Neural cell (in vitro differentiated cells): ENCODE data around the gene NRF1.

ENCODE experiments used
- CTCF ChIP-seq: fragments of 450-650 bp; IDR thresholded peaks from 2 replicates; pipeline ENCODE4 v1.5.1; 2014; ENCODE audit warnings: antibody characterized with exemption, mild to moderate bottlenecking, moderate library complexity; ENCODE audit not compliant: poor library complexity, severe bottlenecking
- EP300 ChIP-seq: fragments of 450-650 bp; conservative IDR thresholded peaks from 2 replicates; pipeline ENCODE4 v1.6.1; 2014; ENCODE audit warnings: antibody characterized with exemption, mild to moderate bottlenecking, moderate library complexity; ENCODE audit not compliant: poor library complexity, severe bottlenecking
- MXI1 ChIP-seq: fragments of 450-650 bp; conservative IDR thresholded peaks from 2 replicates; pipeline ENCODE4 v1.6.1; 2014; ENCODE audit warnings: antibody characterized with exemption, mild to moderate bottlenecking; ENCODE audit not compliant: poor library complexity, severe bottlenecking
- POLR2AphosphoS5 ChIP-seq: IDR thresholded peaks from 2 replicates; pipeline ENCODE4 v1.6.1; 2012
- SMC3 ChIP-seq: fragments of 450-650 bp; conservative IDR thresholded peaks from 2 replicates; pipeline ENCODE4 v1.6.1; 2014; ENCODE audit warnings: antibody characterized with exemption, mild to moderate bottlenecking, moderate library complexity; ENCODE audit not compliant: poor library complexity

GRCh38 chr7:129675521-129675920 lies 64.0 kb downstream of the NRF1 start:
- TF ChIP-seq CTCF (no peak), POLR2AphosphoS5 (no peak), SMC3 (no peak), MXI1 (no peak), EP300 (no peak)
